Measurements from ENCODE around the gene SMYD1. TPM values are rescaled to one million over a fixed set of nuclear protein-coding genes. Genes with fewer than 3 reads are reported as not detected.

SMYD1 gene
- total and polyA plus RNA-seq, 2 donors (not counting 3 experiments of a cell fraction or from before 2014, with no cell fraction given) = not detected

- no peaks in the 10 kb centered on the region for H4K20me1 ChIP-seq (replicated peaks; ENCODE audit: control insufficient read depth, extremely low read depth, insufficient read depth, low read length)
- H3K4me2 ChIP-seq (ENCODE audit: insufficient read depth, low read length) = no peak overlapping the region
- H3K79me2 ChIP-seq (ENCODE audit: control insufficient read depth, insufficient read depth, low read length) = no peaks in the 10 kb centered on the region
- no peak overlapping the region for H3K9ac ChIP-seq (replicated peaks; ENCODE audit: extremely low read depth, insufficient read depth, low read length)
- ChIA-PET CTCF (interaction anchor here (2.4 kb wide), 1 partner anchor 22 kb away, joined by 11 read pairs; no protein-coding TSS in a partner anchor), POLR2A (no interaction called here)
- FAIRE-seq (no peak), DNase-seq (ENCODE audit: low read depth, low spot score) (peak; percentile 28)
- H3K9me1 ChIP-seq (replicated peaks; ENCODE audit: control insufficient read depth, extremely low read depth, insufficient read depth, low read length) = no peaks in the 10 kb centered on the region
- peak overlapping the region; percentile 40 for H3K27ac ChIP-seq (ENCODE audit: insufficient read depth, low read depth, low read length)
- no TSS peak for BruUV-seq (replicated peaks)
- intact Hi-C loops (cut with micrococcal nuclease) (no loop called here), dilution Hi-C loops (cut with MboI; ENCODE audit: extremely low pct_ligation_motif_present, low sequenced_read_pairs) (no loop called here)
- H3K9me3 ChIP-seq (replicated peaks; ENCODE audit: control insufficient read depth, insufficient read depth, low read length) = no peaks in the 10 kb centered on the region
- H2AFZ ChIP-seq (ENCODE audit: low read depth, low read length) = no peak overlapping the region
- H3K4me1 ChIP-seq (ENCODE audit: control insufficient read depth, extremely low read depth, insufficient read depth, low read length) = peaks cover 9% of the 10 kb centered on the region
- peaks cover 1 to 5% of the 10 kb centered on the region in 2 experiments for H3K36me3 ChIP-seq (ENCODE audit: control insufficient read depth in 2 of 2, extremely low read depth in 1 of 2, insufficient read depth in 2 of 2, low read length in 2 of 2)
- no peak overlapping the region for H3K4me3 ChIP-seq (replicated peaks in 1 of 3; ENCODE audit: insufficient read depth in 1 of 3, low read depth in 1 of 3, low read length in 3 of 3)
- no peak for TF ChIP-seq POLR2A (IDR thresholded peaks at IDR 0.05; ENCODE audit: low read depth, low read length)
- TF ChIP-seq FOS (IDR thresholded peaks at IDR 0.05; ENCODE audit: borderline replicate concordance, insufficient read depth, low read length) = peak; percentile 45
- TF ChIP-seq JUN (IDR thresholded peaks at IDR 0.05; ENCODE audit: borderline replicate concordance, insufficient read depth, insufficient read length, low read depth) = peak; percentile 47
- no peaks in the 10 kb centered on the region for H3K27me3 ChIP-seq (ENCODE audit: control insufficient read depth in 2 of 2, insufficient read depth in 2 of 2, low read length in 2 of 2)
Observed at GRCh38 chr2:88038263-88039105, 29.1 kb upstream of the SMYD1 start.

GRCh38 chr2:88042476-88042875 lies 25.1 kb upstream of the SMYD1 start:
- H3K4me2 ChIP-seq (ENCODE audit: insufficient read depth, low read length) = no peak overlapping the region
- BruUV-seq (replicated peaks) = no TSS peak
- no peak overlapping the region for H3K9ac ChIP-seq (replicated peaks; ENCODE audit: extremely low read depth, insufficient read depth, low read length)
- H3K9me1 ChIP-seq (replicated peaks; ENCODE audit: control insufficient read depth, extremely low read depth, insufficient read depth, low read length) = no peaks in the 10 kb centered on the region
- no peak overlapping the region for H3K27ac ChIP-seq (ENCODE audit: insufficient read depth, low read depth, low read length)
- FAIRE-seq = no peak
- ChIA-PET CTCF (interaction anchor here (1.5 kb wide), 1 partner anchor 18 kb away, joined by 4 read pairs; no protein-coding TSS in a partner anchor), POLR2A (no interaction called here)
- no peak for DNase-seq (ENCODE audit: low read depth, low spot score)
- no peak for TF ChIP-seq FOS (IDR thresholded peaks at IDR 0.05; ENCODE audit: borderline replicate concordance, insufficient read depth, low read length)
- no peak for TF ChIP-seq EZH2 (IDR thresholded peaks at IDR 0.05; ENCODE audit: borderline replicate concordance, low read depth, low read length, severe bottlenecking)
- TF ChIP-seq CTCF (IDR thresholded peaks at IDR 0.05; ENCODE audit: extremely low read depth in 1 of 2, insufficient read depth in 1 of 2, low read depth in 1 of 2, low read length in 2 of 2) = no peak
- TF ChIP-seq POLR2AphosphoS5 (IDR thresholded peaks at IDR 0.05; ENCODE audit: insufficient read depth, low read depth, low read length) = no peak
- no peak for TF ChIP-seq MYC (IDR thresholded peaks at IDR 0.05; ENCODE audit: low read depth, low read length)
- no peak for TF ChIP-seq GATA2 (IDR thresholded peaks at IDR 0.05; ENCODE audit: insufficient read depth, insufficient read length, low read depth, low read length)
- no peak for TF ChIP-seq JUN (IDR thresholded peaks at IDR 0.05; ENCODE audit: borderline replicate concordance, insufficient read depth, insufficient read length, low read depth)
- TF ChIP-seq, protein P1, sequence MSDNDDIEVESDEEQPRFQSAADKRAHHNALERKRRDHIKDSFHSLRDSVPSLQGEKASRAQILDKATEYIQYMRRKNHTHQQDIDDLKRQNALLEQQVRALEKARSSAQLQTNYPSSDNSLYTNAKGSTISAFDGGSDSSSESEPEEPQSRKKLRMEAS (IDR thresholded peaks at IDR 0.05; ENCODE audit: insufficient read depth, insufficient read length) = no peak
- TF ChIP-seq POLR2A (IDR thresholded peaks at IDR 0.05; ENCODE audit: low read depth, low read length) = no peak
- dilution Hi-C loops (cut with MboI; ENCODE audit: extremely low pct_ligation_motif_present, low sequenced_read_pairs) = no loop called here
- no peaks in the 10 kb centered on the region for H3K27me3 ChIP-seq (ENCODE audit: control insufficient read depth in 2 of 2, insufficient read depth in 2 of 2, low read length in 2 of 2)
- no peak overlapping the region for H2AFZ ChIP-seq (ENCODE audit: low read depth, low read length)
- H3K79me2 ChIP-seq (ENCODE audit: control insufficient read depth, insufficient read depth, low read length) = no peaks in the 10 kb centered on the region
- H3K9me3 ChIP-seq (replicated peaks; ENCODE audit: control insufficient read depth, insufficient read depth, low read length) = no peaks in the 10 kb centered on the region
- intact Hi-C loops (cut with micrococcal nuclease) = no loop called here
- H3K4me3 ChIP-seq (replicated peaks in 1 of 3; ENCODE audit: insufficient read depth in 1 of 3, low read depth in 1 of 3, low read length in 3 of 3) = no peak overlapping the region
- H3K36me3 ChIP-seq (ENCODE audit: control insufficient read depth in 2 of 2, extremely low read depth in 1 of 2, insufficient read depth in 2 of 2, low read length in 2 of 2) = no peaks in the 10 kb centered on the region
- peaks cover 9% of the 10 kb centered on the region for H3K4me1 ChIP-seq (ENCODE audit: control insufficient read depth, extremely low read depth, insufficient read depth, low read length)
- no peaks in the 10 kb centered on the region for H4K20me1 ChIP-seq (replicated peaks; ENCODE audit: control insufficient read depth, extremely low read depth, insufficient read depth, low read length)
